CD4-positive, alpha-beta memory T cell (primary cell): ENCODE results near the gene ZNF541. TPM values are rescaled to one million over a fixed set of nuclear protein-coding genes. Genes with fewer than 3 reads are reported as not detected.
A peak's percentile ranks its signal among the peaks of the same experiment; 100 is the strongest.
"Not testable (repeated sequence)": the region's sequence is repeated elsewhere in the genome, so short reads cannot be mapped to it uniquely, and the experiment has no call there.

Source experiments
- CTCF ChIA-PET: fragments of 350-600 bp; sonication (Branson Sonifier 250); formaldehyde crosslinking; loops from one replicate; lab custom pipeline; 2021; ENCODE audit warnings: inconsistent platforms; ENCODE audit not compliant: partially characterized antibody; lab: Charles Lee
- POLR2A ChIA-PET: fragments of 350-600 bp; sonication (Branson Sonifier 250); formaldehyde crosslinking; loops from one replicate; lab custom pipeline; 2021; ENCODE audit not compliant: partially characterized antibody; lab: Charles Lee
- DNase-seq, 5 donors: peaks; one replicate each; pipeline versions ENCODE4 v3.0.0 to v3.0.0-alpha.2; 2020 to 2022; ENCODE audit warnings: mixed read lengths in 1 of 5
- H3K27ac ChIP-seq: one replicate; pipeline ENCODE4 v1.7.0; 2013; ENCODE audit warnings: low read depth, low read length
- H3K27me3 ChIP-seq: 2 replicates; pipeline ENCODE4 v1.7.0; 2013; ENCODE audit warnings: mild to moderate bottlenecking, low read length, moderate library complexity; ENCODE audit not compliant: insufficient read depth
- H3K36me3 ChIP-seq: 2 replicates; pipeline ENCODE4 v1.7.0; 2013; ENCODE audit warnings: mild to moderate bottlenecking, low read length, moderate library complexity; ENCODE audit not compliant: insufficient read depth
- H3K4me1 ChIP-seq: 2 replicates; pipeline ENCODE4 v1.7.0; 2013; ENCODE audit warnings: mild to moderate bottlenecking, low read length, moderate library complexity; ENCODE audit not compliant: insufficient read depth
- H3K4me3 ChIP-seq, 2 donors: one replicate each; pipeline ENCODE4 v1.7.0; 2013; ENCODE audit warnings: low read length in 2 of 2, mild to moderate bottlenecking in 1 of 2
- H3K9me3 ChIP-seq, 2 donors: one replicate each; pipeline ENCODE4 v1.7.0; 2013; ENCODE audit warnings: low read length in 2 of 2, control low read depth in 1 of 2; ENCODE audit not compliant: control insufficient read depth in 1 of 2
- H3K27ac Mint-ChIP-seq, 7 donors: one replicate each; pipeline ENCODE4 v1.8.0; 2020 to 2021; ENCODE audit warnings: mixed read lengths in 7 of 7, mild to moderate bottlenecking in 6 of 7, inconsistent platforms in 3 of 7, moderate library complexity in 3 of 7
- H3K27me3 Mint-ChIP-seq, 2 donors: one replicate each; pipeline ENCODE4 v1.8.0; 2020 to 2021; ENCODE audit warnings: mixed read lengths in 2 of 2
- H3K36me3 Mint-ChIP-seq, 2 donors: one replicate each; pipeline ENCODE4 v1.8.0; 2020 to 2021; ENCODE audit warnings: mixed read lengths in 2 of 2, inconsistent platforms in 1 of 2, mild to moderate bottlenecking in 1 of 2
- H3K4me1 Mint-ChIP-seq, 4 donors: one replicate each; pipeline ENCODE4 v1.8.0; 2020 to 2021; ENCODE audit warnings: mixed read lengths in 4 of 4, mild to moderate bottlenecking in 1 of 4
- H3K4me3 Mint-ChIP-seq, 8 donors: one replicate each; pipeline ENCODE4 v1.8.0; 2020 to 2021; ENCODE audit warnings: mixed read lengths in 8 of 8, mild to moderate bottlenecking in 7 of 8, moderate library complexity in 6 of 8, inconsistent platforms in 3 of 8
- H3K9me3 Mint-ChIP-seq, 8 donors: one replicate each; pipeline ENCODE4 v1.8.0; 2020 to 2021; ENCODE audit warnings: mixed read lengths in 8 of 8, mild to moderate bottlenecking in 5 of 8, inconsistent platforms in 3 of 8, moderate library complexity in 1 of 8
- intact Hi-C: fragments of 100-400 bp; cut with micrococcal nuclease; formaldehyde crosslinking; loops from one replicate; pipeline ENCODE4 v1.15.1; 2023
- polyA plus RNA-seq, 2 donors: library from polyadenylated mRNA; unstranded; fragments of 300-500 nt; fragmentation: Illumina TruSeq; gene quantifications; one replicate each; pipeline ENCODE4 v1.2.3, GENCODE V29; 2021
- total RNA-seq, 2 experiments: library from RNA; stranded (reverse); gene quantifications; one replicate each; pipeline ENCODE4 v1.2.3, GENCODE V29; 2021

The ZNF541 gene
- total and polyA plus RNA-seq, 4 experiments from 2014 or later, result 0.09 to 0.79 (median 0.53) TPM; not detected in 1

DNA sequence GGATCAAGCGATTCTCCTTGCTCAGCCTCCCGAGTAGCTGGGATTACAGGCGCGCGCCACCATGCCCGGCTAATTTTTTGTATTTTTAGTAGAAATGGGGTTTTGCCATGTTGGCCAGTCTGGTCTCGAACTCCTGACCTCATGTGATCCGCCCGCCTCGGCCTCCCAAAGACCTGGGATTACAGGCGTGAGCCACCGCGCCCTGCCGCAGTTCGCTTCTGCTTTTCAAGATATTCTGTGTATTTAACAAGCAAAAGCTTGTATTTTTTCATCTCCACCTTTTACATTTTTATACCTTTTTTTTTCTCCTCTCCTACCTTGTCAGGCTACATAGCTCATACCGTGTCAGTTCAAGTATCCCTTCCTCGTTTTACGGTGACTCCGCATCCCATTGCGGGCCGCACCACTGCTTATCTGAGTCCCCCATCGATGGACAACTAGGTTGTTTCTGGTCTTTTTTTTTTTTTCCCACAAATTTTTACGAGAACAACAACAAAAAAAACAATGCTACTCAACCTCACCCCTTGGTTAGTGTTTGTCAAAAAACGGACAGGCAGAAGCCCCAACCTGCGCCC, 26.8 kb upstream of the ZNF541 start:
- not testable (repeated sequence) for H3K9me3 ChIP-seq, H3K36me3 ChIP-seq, H3K9me3 Mint-ChIP-seq, H3K36me3 Mint-ChIP-seq, H3K27me3 ChIP-seq, H3K27me3 Mint-ChIP-seq
- intact Hi-C loops, result loop anchor here (1.0 to 10.0 kb wide), 6 partner anchors 9 to 325 kb away; partner anchors contain the start of genes INAFM1, KPTN, NAPA and NOP53
- H3K4me1 Mint-ChIP-seq, result peaks cover 6 to 40% (median 20%) of the 10 kb centered on the region in 4 donors
- CTCF ChIA-PET, result interaction anchor here (0.7 to 2.4 kb wide), 7 partner anchors 11 to 163 kb away, joined by 3 to 10 read pairs (median 5); no protein-coding TSS in a partner anchor
- peak overlapping the region; percentile 37 to 91 (median 80) for H3K27ac Mint-ChIP-seq
- POLR2A ChIA-PET, result interaction anchor here (0.7 to 4.1 kb wide), 14 partner anchors 11 to 505 kb away, joined by 3 to 107 read pairs (median 9); partner anchors contain the start of genes BICRA, KPTN, NAPA and NOP53
- H3K4me3 ChIP-seq, result peak overlapping the region; percentile 11 to 67
- H3K27ac ChIP-seq, result peak overlapping the region; percentile 74
- peak in 1 of 5 donors; percentile 37 for DNase-seq
- peaks cover 20% of the 10 kb centered on the region for H3K4me1 ChIP-seq
- H3K4me3 Mint-ChIP-seq, result peak overlapping the region; percentile 80 to 90 (median 85)

DNA sequence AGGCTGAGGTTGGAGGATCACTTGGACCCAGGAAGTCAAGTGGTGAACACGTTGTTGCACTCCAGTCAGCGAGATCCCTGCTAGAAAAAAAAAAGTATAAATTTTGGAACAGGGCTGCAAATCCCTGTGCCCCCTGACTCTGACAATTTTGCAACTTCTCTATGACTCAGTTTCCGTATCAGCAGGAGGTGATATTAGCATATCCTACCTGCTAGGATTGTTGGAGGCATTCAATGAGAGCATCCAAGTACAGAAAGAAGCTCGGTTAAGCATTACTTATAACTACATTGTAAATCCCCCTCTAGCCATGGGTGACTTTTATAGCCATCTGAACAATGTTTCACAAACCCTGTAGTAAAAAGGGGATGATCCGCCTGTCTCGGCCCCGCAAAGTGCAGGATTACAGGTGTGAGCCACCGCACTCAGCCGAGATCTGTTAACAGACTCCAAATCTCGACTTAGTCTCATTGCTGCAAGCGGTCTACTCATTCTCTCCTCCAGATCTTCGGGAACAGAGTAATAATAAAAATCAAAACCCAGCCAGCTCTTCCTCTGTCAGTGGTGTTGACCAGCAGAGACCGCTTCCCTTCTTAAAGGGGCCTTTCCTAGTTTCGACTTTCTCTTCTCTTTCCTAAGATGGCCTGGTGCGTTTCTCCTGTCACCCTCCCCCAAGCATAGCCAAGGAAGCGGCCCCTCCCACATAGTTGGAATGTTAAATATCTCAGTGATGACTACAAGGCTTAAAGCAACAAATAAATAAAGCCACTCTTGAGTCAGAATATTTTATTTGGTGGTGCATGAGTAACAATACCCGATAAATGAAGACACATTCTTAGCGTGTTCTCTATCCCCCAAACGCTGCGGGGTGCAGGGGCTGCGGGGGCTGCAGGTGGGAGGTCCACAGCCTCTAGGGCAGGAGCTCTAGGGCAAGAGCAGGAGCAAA, 25.7 kb upstream of the ZNF541 start:
- POLR2A ChIA-PET, result interaction anchor here (1.1 to 4.1 kb wide), 4 partner anchors 10 to 83 kb away, joined by 4 to 107 read pairs (median 34); partner anchors contain the start of genes BICRA and NAPA
- H3K27me3 Mint-ChIP-seq, result no peaks in the 10 kb centered on the region

DNA sequence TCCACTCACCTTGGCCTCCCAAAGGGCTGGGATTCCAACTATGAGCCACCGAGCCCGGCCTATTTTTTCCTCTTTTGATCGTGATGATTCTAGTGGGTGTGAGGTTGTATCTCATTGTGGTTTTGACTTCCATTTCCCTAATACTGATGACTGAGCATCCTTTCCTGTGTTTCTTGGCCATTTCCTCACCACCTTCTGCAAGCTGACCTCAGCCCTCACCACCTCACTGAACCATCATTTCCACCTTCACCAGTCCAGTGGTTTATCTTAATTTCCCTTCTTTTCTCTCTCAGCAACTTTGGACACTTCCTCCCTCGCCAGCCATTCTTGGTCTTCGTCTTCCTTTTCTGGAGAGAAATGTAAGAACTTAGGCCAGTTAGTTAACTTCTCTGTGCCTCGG, 23.0 kb upstream of the ZNF541 start:
- no peaks in the 10 kb centered on the region for H3K36me3 Mint-ChIP-seq
- Histone ChIP-seq H3K4me3 (no peak overlapping the region), H3K27ac (no peak overlapping the region), H3K9me3 (no peaks in the 10 kb centered on the region), H3K4me1 (peaks cover 18% of the 10 kb centered on the region), H3K36me3 (no peaks in the 10 kb centered on the region), H3K27me3 (no peaks in the 10 kb centered on the region)
- peak overlapping the region in 5 of 7 donors; percentile 7 to 88 (median 80) for H3K27ac Mint-ChIP-seq
- H3K4me1 Mint-ChIP-seq, result peaks cover 6 to 30% (median 15%) of the 10 kb centered on the region in 4 donors
- ChIA-PET CTCF (no interaction called here), POLR2A (no interaction called here)
- intact Hi-C loops, result no loop called here
- no peak for DNase-seq
- peaks cover 0 to 1% (median 0%) of the 10 kb centered on the region in 8 donors for H3K9me3 Mint-ChIP-seq
- no peaks in the 10 kb centered on the region for H3K27me3 Mint-ChIP-seq
- H3K4me3 Mint-ChIP-seq, result peak overlapping the region in 3 of 8 donors; percentile 22 to 38 (median 36)

More for the DNA sequence above, 25.7 kb upstream of the ZNF541 start:
- Histone ChIP-seq H3K9me3 (no peaks in the 10 kb centered on the region), H3K4me1 (peaks cover 20% of the 10 kb centered on the region), H3K4me3 (no peak overlapping the region), H3K27me3 (no peaks in the 10 kb centered on the region), H3K36me3 (no peaks in the 10 kb centered on the region), H3K27ac (no peak overlapping the region)
- intact Hi-C loops, result no loop called here
- H3K27ac Mint-ChIP-seq, result peak overlapping the region in 4 of 7 donors; percentile 41 to 79 (median 56)
- no peak for DNase-seq
- H3K36me3 Mint-ChIP-seq, result no peaks in the 10 kb centered on the region
- H3K4me3 Mint-ChIP-seq, result peak overlapping the region in 6 of 8 donors; percentile 25 to 80 (median 32)
- peaks cover 0 to 1% (median 0%) of the 10 kb centered on the region in 8 donors for H3K9me3 Mint-ChIP-seq
- peaks cover 6 to 40% (median 20%) of the 10 kb centered on the region in 4 donors for H3K4me1 Mint-ChIP-seq
- CTCF ChIA-PET, result interaction anchor here (0.8 to 2.1 kb wide), 4 partner anchors 20 to 83 kb away, joined by 3 to 9 read pairs (median 3); no protein-coding TSS in a partner anchor

DNA sequence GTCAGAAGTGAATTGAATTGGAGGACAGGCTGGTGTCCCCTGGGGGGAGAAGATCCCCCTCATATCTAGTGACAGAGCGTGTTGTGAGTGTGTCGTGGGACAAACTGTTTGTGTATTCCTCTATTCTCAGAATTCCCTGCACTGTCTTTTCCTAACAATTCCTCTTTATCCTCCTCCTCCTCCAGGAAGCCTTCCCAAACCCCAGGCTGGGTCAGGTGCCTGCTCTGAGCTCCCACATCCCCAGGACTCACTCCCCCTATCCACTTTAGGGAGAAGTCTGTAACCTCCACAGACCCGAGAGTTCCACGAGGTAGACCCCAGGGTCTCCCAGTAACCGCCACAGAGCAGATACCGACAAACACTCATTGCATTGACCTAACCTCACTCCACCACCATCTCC, 20.9 kb upstream of the ZNF541 start:
- Mint-ChIP-seq H3K9me3 (peaks cover 0 to 3% (median 0%) of the 10 kb centered on the region in 8 donors), H3K4me3 (no peak overlapping the region), H3K4me1 (peaks cover 3 to 12% (median 6%) of the 10 kb centered on the region in 4 donors), H3K27ac (no peak overlapping the region), H3K36me3 (no peaks in the 10 kb centered on the region), H3K27me3 (no peaks in the 10 kb centered on the region)
- no peaks in the 10 kb centered on the region for H3K27me3 ChIP-seq
- no peak overlapping the region for H3K4me3 ChIP-seq
- peaks cover 7% of the 10 kb centered on the region for H3K4me1 ChIP-seq
- ChIA-PET POLR2A (interaction anchor here (0.6 kb wide), 1 partner anchor 75 kb away, joined by 4 read pairs; no protein-coding TSS in a partner anchor), CTCF (no interaction called here)
- no peak for DNase-seq
- intact Hi-C loops, result no loop called here
- no peaks in the 10 kb centered on the region for H3K9me3 ChIP-seq
- no peak overlapping the region for H3K27ac ChIP-seq
- no peaks in the 10 kb centered on the region for H3K36me3 ChIP-seq

GRCh38 chr19:47589824-47590223, 16.9 kb upstream of the ZNF541 start:
- H3K4me3 Mint-ChIP-seq, result no peak overlapping the region
- intact Hi-C loops, result no loop called here
- H3K4me1 Mint-ChIP-seq, result peaks cover 0 to 2% (median 0%) of the 10 kb centered on the region in 4 donors
- H3K27ac Mint-ChIP-seq, result no peak overlapping the region
- no peaks in the 10 kb centered on the region for H3K36me3 ChIP-seq
- no peaks in the 10 kb centered on the region for H3K36me3 Mint-ChIP-seq
- peaks cover 0 to 5% of the 10 kb centered on the region in 2 donors for H3K9me3 ChIP-seq
- CTCF ChIA-PET, result no interaction called here
- no peaks in the 10 kb centered on the region for H3K4me1 ChIP-seq
- POLR2A ChIA-PET, result no interaction called here
- H3K27ac ChIP-seq, result no peak overlapping the region
- H3K9me3 Mint-ChIP-seq, result peaks cover 5 to 13% (median 8%) of the 10 kb centered on the region in 8 donors
- no peak for DNase-seq
- no peaks in the 10 kb centered on the region for H3K27me3 Mint-ChIP-seq
- H3K27me3 ChIP-seq, result no peaks in the 10 kb centered on the region
- no peak overlapping the region for H3K4me3 ChIP-seq

GRCh38 chr19:47587295-47587694, 14.3 kb upstream of the ZNF541 start:
- CTCF ChIA-PET, result no interaction called here
- H3K9me3 Mint-ChIP-seq, result peaks cover 5 to 13% (median 8%) of the 10 kb centered on the region in 8 donors
- no peak overlapping the region for H3K4me3 ChIP-seq
- no peaks in the 10 kb centered on the region for H3K27me3 ChIP-seq
- H3K36me3 ChIP-seq, result no peaks in the 10 kb centered on the region
- H3K27me3 Mint-ChIP-seq, result no peaks in the 10 kb centered on the region
- peaks cover 0 to 5% of the 10 kb centered on the region in 2 donors for H3K9me3 ChIP-seq
- H3K27ac Mint-ChIP-seq, result peak overlapping the region in 1 of 7 donors; percentile 69
- POLR2A ChIA-PET, result interaction anchor here (1.1 to 2.3 kb wide), 2 partner anchors 9 to 13 kb away, joined by 5 to 12 read pairs; no protein-coding TSS in a partner anchor
- no peak overlapping the region for H3K27ac ChIP-seq
- H3K4me1 Mint-ChIP-seq, result peaks cover 6 to 12% (median 8%) of the 10 kb centered on the region in 4 donors
- peaks cover 4% of the 10 kb centered on the region for H3K4me1 ChIP-seq
- H3K36me3 Mint-ChIP-seq, result no peaks in the 10 kb centered on the region
- H3K4me3 Mint-ChIP-seq, result no peak overlapping the region
- DNase-seq, result no peak
- intact Hi-C loops, result no loop called here
